ENCODE measurements around the gene MCU. TPM values are rescaled to one million over a fixed set of nuclear protein-coding genes. Genes with fewer than 3 reads are reported as not detected.

Gene MCU
- total and polyA plus RNA-seq, 2 of the 4 experiments (the other 2 are of a cell fraction): 36.2 to 36.7 TPM

GRCh38 chr10:72648301-72648700 is 43.6 kb upstream of the MCU start:
- Histone ChIP-seq H3K36me3 (ENCODE audit: control insufficient read depth, insufficient read depth, low read length) (no peaks in the 10 kb centered on the region), H3K4ac (ENCODE audit: low read depth, low read length) (no peak overlapping the region), H3K4me1 (ENCODE audit: control insufficient read depth, insufficient read depth, low read length) (no peaks in the 10 kb centered on the region), H3K14ac (replicated peaks; ENCODE audit: low read depth, low read length) (no peak overlapping the region), H3K9ac (ENCODE audit: low read depth, low read length) (no peak overlapping the region), H2AK5ac (ENCODE audit: low read depth, low read length) (no peak overlapping the region), H2BK20ac (ENCODE audit: low read depth, low read length) (no peak overlapping the region), H4K91ac (ENCODE audit: insufficient read depth, low read depth, low read length) (no peak overlapping the region), H2BK15ac (ENCODE audit: low read depth, low read length) (no peak overlapping the region), H3K56ac (ENCODE audit: extremely low read depth, insufficient read depth, low read length) (no peak overlapping the region), H3K27ac (ENCODE audit: insufficient read depth, low read length) (no peak overlapping the region), H4K8ac (ENCODE audit: low read depth in 2 of 2, low read length in 2 of 2) (no peak overlapping the region), H2AFZ (replicated peaks; ENCODE audit: low read length, poor library complexity) (no peak overlapping the region), H3K79me1 (ENCODE audit: low read depth in 1 of 2, low read length in 2 of 2) (no peaks in the 10 kb centered on the region), H2BK5ac (ENCODE audit: low read depth, low read length, poor library complexity, severe bottlenecking) (no peak overlapping the region), H4K5ac (ENCODE audit: low read depth, low read length) (no peak overlapping the region), H3K23ac (ENCODE audit: low read depth, low read length) (no peak overlapping the region), H3K27me3 (ENCODE audit: control insufficient read depth, insufficient read depth, low read length) (peaks cover 5% of the 10 kb centered on the region), H3K9me1 (ENCODE audit: insufficient read depth, low read length) (no peaks in the 10 kb centered on the region), H3K18ac (ENCODE audit: low read depth, low read length) (no peak overlapping the region), H2AK9ac (replicated peaks; ENCODE audit: low read depth, low read length, poor library complexity) (no peak overlapping the region), H2BK120ac (ENCODE audit: low read depth, low read length) (no peak overlapping the region), H3K9me3 (ENCODE audit: control insufficient read depth, insufficient read depth, low read length) (no peaks in the 10 kb centered on the region), H3K4me3 (ENCODE audit: insufficient read depth, low read depth, low read length) (no peak overlapping the region), H3K4me2 (ENCODE audit: low read depth, low read length) (no peak overlapping the region), H4K20me1 (ENCODE audit: insufficient read depth, low read length) (no peaks in the 10 kb centered on the region)
- CTCF ChIA-PET: no interaction called here
- POLR2A ChIA-PET (ENCODE audit: unreplicated experiment): no interaction called here
- in situ Hi-C loops (cut with MboI; ENCODE audit: low sequenced_read_pairs): no loop called here
- WGBS, 2 experiments (ENCODE audit: extremely low coverage in 2 of 2, insufficient read length in 1 of 2): no CpG with 5 or more reads among the region's 1 CpG
- dilution Hi-C loops (cut with HindIII; ENCODE audit: low sequenced_read_pairs, unreplicated experiment): no loop called here
- no peak for TF ChIP-seq POLR2A (IDR thresholded peaks at IDR 0.05; ENCODE audit: low read depth, low read length)
- no peak for TF ChIP-seq BHLHE40 (IDR thresholded peaks at IDR 0.05; ENCODE audit: low read depth, low read length)
- TF ChIP-seq MAZ (IDR thresholded peaks at IDR 0.05; ENCODE audit: borderline replicate concordance, low read depth, low read length): no peak
- no peak for TF ChIP-seq MAFK (IDR thresholded peaks at IDR 0.05; ENCODE audit: low read depth, low read length)
- TF ChIP-seq, protein P1, sequence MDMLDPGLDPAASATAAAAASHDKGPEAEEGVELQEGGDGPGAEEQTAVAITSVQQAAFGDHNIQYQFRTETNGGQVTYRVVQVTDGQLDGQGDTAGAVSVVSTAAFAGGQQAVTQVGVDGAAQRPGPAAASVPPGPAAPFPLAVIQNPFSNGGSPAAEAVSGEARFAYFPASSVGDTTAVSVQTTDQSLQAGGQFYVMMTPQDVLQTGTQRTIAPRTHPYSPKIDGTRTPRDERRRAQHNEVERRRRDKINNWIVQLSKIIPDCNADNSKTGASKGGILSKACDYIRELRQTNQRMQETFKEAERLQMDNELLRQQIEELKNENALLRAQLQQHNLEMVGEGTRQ (IDR thresholded peaks at IDR 0.05; ENCODE audit: low read depth, low read length): no peak
- TF ChIP-seq RCOR1 (IDR thresholded peaks at IDR 0.05; ENCODE audit: insufficient replicate concordance, low read length): no peak
- no peak for TF ChIP-seq RAD21 (IDR thresholded peaks at IDR 0.05; ENCODE audit: low read length)
- TF ChIP-seq NFE2L2 (IDR thresholded peaks at IDR 0.05; ENCODE audit: low read depth, low read length): no peak
- no peak for TF ChIP-seq CHD1 (IDR thresholded peaks at IDR 0.05; ENCODE audit: low read depth, low read length)
- TF ChIP-seq, protein P2, sequence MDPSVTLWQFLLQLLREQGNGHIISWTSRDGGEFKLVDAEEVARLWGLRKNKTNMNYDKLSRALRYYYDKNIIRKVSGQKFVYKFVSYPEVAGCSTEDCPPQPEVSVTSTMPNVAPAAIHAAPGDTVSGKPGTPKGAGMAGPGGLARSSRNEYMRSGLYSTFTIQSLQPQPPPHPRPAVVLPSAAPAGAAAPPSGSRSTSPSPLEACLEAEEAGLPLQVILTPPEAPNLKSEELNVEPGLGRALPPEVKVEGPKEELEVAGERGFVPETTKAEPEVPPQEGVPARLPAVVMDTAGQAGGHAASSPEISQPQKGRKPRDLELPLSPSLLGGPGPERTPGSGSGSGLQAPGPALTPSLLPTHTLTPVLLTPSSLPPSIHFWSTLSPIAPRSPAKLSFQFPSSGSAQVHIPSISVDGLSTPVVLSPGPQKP (IDR thresholded peaks at IDR 0.05; ENCODE audit: borderline replicate concordance, low read depth, low read length): no peak
- no peak for TF ChIP-seq CEBPB (IDR thresholded peaks at IDR 0.05; ENCODE audit: low read depth, low read length)
- no peak for TF ChIP-seq RFX5 (IDR thresholded peaks at IDR 0.05; ENCODE audit: low read depth, low read length)
- TF ChIP-seq FOS (IDR thresholded peaks at IDR 0.05; ENCODE audit: low read depth, low read length): no peak
- no peak for TF ChIP-seq MXI1 (IDR thresholded peaks at IDR 0.05; ENCODE audit: borderline replicate concordance, low read depth, low read length)
- no peak for TF ChIP-seq SMC3 (IDR thresholded peaks at IDR 0.05; ENCODE audit: low read depth, low read length)
- no peak for TF ChIP-seq CTCF (conservative IDR thresholded peaks at IDR 0.05; ENCODE audit: low read depth, low read length)
- intact Hi-C loops (cut with micrococcal nuclease): no loop called here
- no TSS peak for BruUV-seq (replicated peaks)
- ATAC-seq (ENCODE audit: low read depth): no peak
- no peak for DNase-seq

Data from IMR-90 (cell line).